Gastrocnemius medialis (tissue), 4 donors: Measurements from ENCODE around the gene IWS1. TPM values are rescaled to one million over a fixed set of nuclear protein-coding genes. Genes with fewer than 3 reads are reported as not detected.

Experiments
- ATAC-seq, 2 donors: fragments of 150-250 bp; one replicate each; pipeline ENCODE4 v1.9.1; 2016
- DNase-seq, 2 donors: peaks; one replicate each; pipeline ENCODE4 v3.0.0-alpha.2; 2019
- H3K27ac ChIP-seq, 4 donors: fragments of 200-600 bp; sonication (generic); 1 replicate in 1 of 4; 2 replicates in 3 of 4; pipeline ENCODE4 v1.5.1; 2016 to 2018; ENCODE audit warnings: mild to moderate bottlenecking in 2 of 4, moderate library complexity in 1 of 4
- H3K27me3 ChIP-seq, 3 donors: fragments of 200-600 bp; sonication (generic) in 2 of 3; 1 replicate in 1 of 3; 2 replicates in 2 of 3; pipeline versions ENCODE4 v1.5.1 to v1.6.0; 2016 to 2019; ENCODE audit warnings: mild to moderate bottlenecking in 1 of 3, moderate library complexity in 1 of 3
- H3K36me3 ChIP-seq, 2 donors: fragments of 200-600 bp; sonication (generic) in 1 of 2; one replicate each; pipeline ENCODE4 v1.5.1; 2017 to 2018
- H3K4me1 ChIP-seq, 2 donors: fragments of 200-600 bp; sonication (generic) in 1 of 2; one replicate each; pipeline ENCODE4 v1.5.1; 2016 to 2017; ENCODE audit warnings: mild to moderate bottlenecking in 2 of 2
- H3K4me3 ChIP-seq, 4 donors: fragments of 200-600 bp; sonication (generic) in 3 of 4; 1 replicate in 1 of 4; 2 replicates in 3 of 4; pipeline ENCODE4 v1.5.1; 2016 to 2019; ENCODE audit warnings: mild to moderate bottlenecking in 2 of 4
- H3K9me3 ChIP-seq, 3 donors: fragments of 200-600 bp; sonication (generic) in 2 of 3; 1 replicate in 1 of 3; 2 replicates in 2 of 3; pipeline ENCODE4 v1.5.1; 2016 to 2019
- CTCF ChIP-seq, 5 experiments: fragments of 450-650 bp in 3 of 5; fragments of 200-600 bp in 2 of 5; sonication (generic) in 2 of 5; IDR thresholded peaks in 4 of 5; conservative IDR thresholded peaks in 1 of 5; 1 replicate in 4 of 5; 2 replicates in 1 of 5; pipeline ENCODE4 v1.5.1; 2016 to 2019; ENCODE audit warnings: antibody characterized with exemption in 5 of 5, mild to moderate bottlenecking in 3 of 5, moderate library complexity in 3 of 5
- POLR2A ChIP-seq, 2 donors: fragments of 450-650 bp; IDR thresholded peaks; one replicate each; pipeline ENCODE4 v1.6.1; 2017; ENCODE audit warnings: antibody characterized with exemption in 2 of 2, mild to moderate bottlenecking in 2 of 2, moderate library complexity in 2 of 2
- in situ Hi-C, 4 donors: fragments of 200-750 bp; cut with MboI; loops; one replicate each; pipeline versions ENCODE4 v1.15.0 to v1.8.0; 2017; ENCODE audit warnings: low sequenced_read_pairs in 4 of 4
- intact Hi-C: fragments of 100-400 bp; cut with DNase I; formaldehyde crosslinking; loops from one replicate; pipeline ENCODE4 v1.15.1; 2023; ENCODE audit warnings: low total_unique reads
- total RNA-seq, 4 donors: library from RNA; depleted of rRNA; stranded (reverse); fragments of >200 nt; gene quantifications; one replicate each; pipeline versions ENCODE4 v1.1.0 to v1.2.3, GENCODE V29; 2016

Gene IWS1
- total RNA-seq, 4 donors from 2014 or later, result 50.5 to 77.0 (median 65.3) TPM

DNA sequence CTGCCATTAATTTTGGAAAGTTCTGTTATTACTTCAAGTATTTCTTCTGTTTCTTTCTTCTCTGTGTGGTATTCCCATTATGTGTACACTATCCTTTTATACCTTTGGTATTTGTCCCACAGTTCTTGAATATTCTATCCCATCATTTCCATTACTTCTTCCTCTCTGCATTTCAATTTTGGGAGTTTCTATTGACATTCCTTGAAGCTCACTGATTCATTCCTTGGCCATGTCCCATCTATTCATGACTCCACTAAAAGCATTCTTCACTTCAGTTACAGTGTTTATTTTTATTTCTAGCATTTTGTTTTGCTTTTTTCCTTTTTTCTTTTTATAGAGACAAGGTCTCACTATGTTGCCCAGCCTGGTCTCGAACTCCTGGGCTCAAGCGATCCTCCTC is 77.8 kb downstream of the IWS1 start:
- no peak overlapping the region for H3K27ac ChIP-seq
- H3K4me1 ChIP-seq, result no peaks in the 10 kb centered on the region
- H3K9me3 ChIP-seq, result no peaks in the 10 kb centered on the region
- TF ChIP-seq POLR2A (IDR thresholded peaks at IDR 0.05) (no peak), CTCF (IDR thresholded peaks at IDR 0.05 in 4 of 5, conservative IDR thresholded peaks at IDR 0.05 in 1 of 5) (no peak)
- no peaks in the 10 kb centered on the region for H3K27me3 ChIP-seq
- ATAC-seq (no peak), DNase-seq (no peak)
- H3K4me3 ChIP-seq, result no peak overlapping the region
- in situ Hi-C loops (no loop called here), intact Hi-C loops (no loop called here)
- no peaks in the 10 kb centered on the region for H3K36me3 ChIP-seq

DNA sequence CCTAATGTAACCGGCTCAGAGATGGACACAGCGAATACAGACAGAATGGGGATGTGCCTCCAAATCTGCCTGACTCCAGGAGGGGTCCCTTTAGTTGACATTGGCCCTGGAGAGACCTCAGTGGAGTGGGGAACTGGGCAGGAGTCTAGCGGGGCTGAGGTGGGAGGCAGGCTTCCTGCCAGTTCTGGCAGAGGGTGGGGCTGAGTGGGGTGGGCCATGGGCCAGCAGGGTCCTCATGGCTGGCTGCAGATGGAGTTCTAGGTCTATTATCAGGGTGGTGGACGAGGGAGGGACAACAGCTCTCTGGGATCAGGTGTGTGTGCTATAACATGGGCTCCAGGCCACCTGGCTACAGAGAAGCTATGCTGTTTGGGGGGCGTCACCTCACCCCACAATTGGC is 86.9 kb downstream of the IWS1 start:
- Histone ChIP-seq H3K27ac (no peak overlapping the region), H3K36me3 (no peaks in the 10 kb centered on the region), H3K4me3 (no peak overlapping the region), H3K4me1 (no peaks in the 10 kb centered on the region), H3K27me3 (no peaks in the 10 kb centered on the region), H3K9me3 (no peaks in the 10 kb centered on the region)
- no peak for TF ChIP-seq POLR2A (IDR thresholded peaks at IDR 0.05)
- TF ChIP-seq CTCF (IDR thresholded peaks at IDR 0.05 in 4 of 5, conservative IDR thresholded peaks at IDR 0.05 in 1 of 5), result no peak
- in situ Hi-C loops, result no loop called here
- DNase-seq, result no peak
- ATAC-seq, result no peak
- intact Hi-C loops, result no loop called here

DNA sequence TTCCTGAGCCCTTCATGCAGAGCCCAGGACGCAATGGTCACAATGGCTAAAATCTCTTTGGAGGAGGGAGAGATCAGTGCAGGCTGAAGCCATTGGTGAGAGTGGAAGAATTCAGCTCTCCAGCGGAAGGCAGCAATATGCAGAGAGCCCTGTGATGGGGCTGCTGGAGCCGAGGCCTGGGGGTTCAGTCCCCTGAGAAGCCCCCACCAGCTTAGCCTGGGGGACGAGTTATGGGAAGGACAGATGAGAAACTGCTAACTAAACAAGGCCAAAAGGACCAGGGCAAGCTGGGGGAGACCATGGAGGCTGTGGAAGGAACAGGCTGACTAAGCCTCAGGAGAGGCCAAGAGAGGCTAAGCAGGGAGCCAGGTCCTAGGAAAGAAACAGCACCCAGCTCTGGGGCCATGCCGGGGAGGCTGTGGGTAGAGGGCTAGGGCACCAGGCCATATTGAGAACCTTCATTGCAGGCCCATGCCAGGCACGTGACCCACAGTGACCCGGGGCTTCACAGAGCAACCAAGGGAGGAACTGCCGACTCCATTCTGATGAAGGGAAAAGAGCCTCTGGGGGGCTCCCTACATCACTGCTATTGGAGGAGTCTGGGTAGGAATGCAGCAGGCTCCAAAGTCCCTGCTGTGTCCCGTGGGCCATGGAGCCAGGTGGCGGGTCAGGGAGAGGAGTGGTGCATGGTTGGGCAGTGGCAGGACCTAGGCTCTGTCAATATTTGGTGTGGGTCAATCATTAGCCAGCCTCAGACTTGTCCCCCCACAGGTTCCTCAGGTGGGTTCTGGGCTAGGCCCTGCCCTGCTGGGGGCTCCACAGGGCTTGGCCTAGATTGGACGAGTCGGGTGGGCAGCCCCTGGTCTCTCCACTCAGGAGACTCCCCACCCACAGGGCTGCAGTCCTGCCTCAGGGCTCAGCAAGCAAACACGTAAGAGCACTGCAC is 88.2 kb downstream of the IWS1 start:
- no peaks in the 10 kb centered on the region for H3K36me3 ChIP-seq
- no peaks in the 10 kb centered on the region for H3K27me3 ChIP-seq
- H3K4me1 ChIP-seq, result no peaks in the 10 kb centered on the region
- intact Hi-C loops (no loop called here), in situ Hi-C loops (no loop called here)
- no peak overlapping the region for H3K27ac ChIP-seq
- H3K4me3 ChIP-seq, result no peak overlapping the region
- TF ChIP-seq CTCF (IDR thresholded peaks at IDR 0.05 in 4 of 5, conservative IDR thresholded peaks at IDR 0.05 in 1 of 5) (no peak), POLR2A (IDR thresholded peaks at IDR 0.05) (no peak)
- H3K9me3 ChIP-seq, result no peaks in the 10 kb centered on the region
- DNase-seq, result no peak
- no peak for ATAC-seq

DNA sequence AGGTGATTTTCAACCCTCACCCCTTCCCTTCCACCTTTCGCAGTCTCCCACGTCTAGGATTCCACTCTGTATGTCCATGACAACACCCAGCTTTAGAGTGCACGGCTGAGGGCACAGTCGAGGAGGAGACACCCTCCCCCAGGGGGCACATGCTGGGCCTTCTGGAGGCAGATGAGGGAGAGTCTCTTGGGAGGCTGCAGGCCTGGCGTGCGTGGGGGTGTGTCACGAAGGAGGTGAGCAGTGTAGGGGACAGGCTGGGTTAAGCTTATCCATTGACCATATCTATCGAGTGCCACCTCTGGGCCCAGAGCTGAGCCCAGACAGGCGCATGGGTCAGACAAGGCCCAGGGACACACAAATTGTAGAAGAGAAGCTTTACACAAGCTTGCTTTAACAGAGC is 89.2 kb downstream of the IWS1 start:
- no peaks in the 10 kb centered on the region for H3K9me3 ChIP-seq
- H3K4me3 ChIP-seq, result no peak overlapping the region
- in situ Hi-C loops, result no loop called here
- ATAC-seq (no peak), DNase-seq (no peak)
- H3K36me3 ChIP-seq, result no peaks in the 10 kb centered on the region
- H3K4me1 ChIP-seq, result no peaks in the 10 kb centered on the region
- intact Hi-C loops, result no loop called here
- H3K27ac ChIP-seq, result no peak overlapping the region
- no peaks in the 10 kb centered on the region for H3K27me3 ChIP-seq
- no peak for TF ChIP-seq POLR2A (IDR thresholded peaks at IDR 0.05)
- no peak for TF ChIP-seq CTCF (IDR thresholded peaks at IDR 0.05 in 4 of 5, conservative IDR thresholded peaks at IDR 0.05 in 1 of 5)
